Measurements from ENCODE around the gene DCAF6.
"Not testable (repeated sequence)": the region's sequence is repeated elsewhere in the genome, so short reads cannot be mapped to it uniquely, and the experiment has no call there.

The DCAF6 gene

GRCh38 chr1:168054117-168054516, 117.6 kb downstream of the DCAF6 start:
- no peak overlapping the region for H3K27ac ChIP-seq (replicated peaks; ENCODE audit: low read length)
- no peak overlapping the region for H2AFZ ChIP-seq (ENCODE audit: low read length)
- H2AK5ac ChIP-seq (ENCODE audit: low read depth, low read length), result no peak overlapping the region
- no peak overlapping the region for H3K4ac ChIP-seq (ENCODE audit: low read length)
- no peak overlapping the region for H2BK15ac ChIP-seq (ENCODE audit: low read length)
- no peaks in the 10 kb centered on the region for H3K36me3 ChIP-seq (replicated peaks in 1 of 2; ENCODE audit: control insufficient read depth in 2 of 2, insufficient read depth in 2 of 2, low read length in 2 of 2)
- no peaks in the 10 kb centered on the region for H3K79me1 ChIP-seq (ENCODE audit: low read depth, low read length)
- no peak overlapping the region for H3K14ac ChIP-seq (ENCODE audit: low read length)
- H4K91ac ChIP-seq (ENCODE audit: low read depth, low read length, poor library complexity), result no peak overlapping the region
- H3K23ac ChIP-seq (ENCODE audit: low read depth, low read length, poor library complexity), result no peak overlapping the region
- H3K4me2 ChIP-seq (ENCODE audit: insufficient read depth, low read length, poor library complexity, severe bottlenecking), result no peak overlapping the region
- H3K27me3 ChIP-seq (ENCODE audit: control insufficient read depth in 3 of 3, insufficient read depth in 3 of 3, low read depth in 1 of 3, low read length in 3 of 3), result no peaks in the 10 kb centered on the region
- H3K4me1 ChIP-seq (ENCODE audit: control insufficient read depth in 2 of 2, insufficient read depth in 1 of 2, low read depth in 1 of 2, low read length in 2 of 2), result no peaks in the 10 kb centered on the region
- no peak overlapping the region for H3K4me3 ChIP-seq (ENCODE audit: low read length in 2 of 2)
- no peak overlapping the region for H3K9ac ChIP-seq (ENCODE audit: low read depth, low read length, poor library complexity)
- no peaks in the 10 kb centered on the region for H3K9me3 ChIP-seq (replicated peaks in 1 of 2; ENCODE audit: control insufficient read depth in 2 of 2, insufficient read depth in 1 of 2, low read depth in 1 of 2, low read length in 2 of 2)
- H3K18ac ChIP-seq (ENCODE audit: low read length), result no peak overlapping the region
- H2BK12ac ChIP-seq (ENCODE audit: low read length), result no peak overlapping the region
- no peak overlapping the region for H2BK5ac ChIP-seq (ENCODE audit: low read length)
- H2BK120ac ChIP-seq (ENCODE audit: low read depth, low read length), result no peak overlapping the region
- no peak for DNase-seq (ENCODE audit: low spot score)
- WGBS, 2 donors (ENCODE audit: extremely low coverage in 2 of 2, insufficient read length in 2 of 2, insufficient replicate concordance in 1 of 2), result no CpG with 5 or more reads among the region's 3 CpGs
- H4K8ac ChIP-seq (ENCODE audit: low read depth, low read length), result no peak overlapping the region

- H4K91ac ChIP-seq (ENCODE audit: low read depth, low read length, poor library complexity); H2BK5ac ChIP-seq (ENCODE audit: low read length); H3K18ac ChIP-seq (ENCODE audit: low read length); H3K4ac ChIP-seq (ENCODE audit: low read length); H2AK5ac ChIP-seq (ENCODE audit: low read depth, low read length); H3K27me3 ChIP-seq (ENCODE audit: control insufficient read depth in 3 of 3, insufficient read depth in 3 of 3, low read depth in 1 of 3, low read length in 3 of 3); H3K36me3 ChIP-seq (replicated peaks in 1 of 2; ENCODE audit: control insufficient read depth in 2 of 2, insufficient read depth in 2 of 2, low read length in 2 of 2); H3K9ac ChIP-seq (ENCODE audit: low read depth, low read length, poor library complexity); DNase-seq (ENCODE audit: low spot score); H3K9me3 ChIP-seq (replicated peaks in 1 of 2; ENCODE audit: control insufficient read depth in 2 of 2, insufficient read depth in 1 of 2, low read depth in 1 of 2, low read length in 2 of 2); H2BK120ac ChIP-seq (ENCODE audit: low read depth, low read length); H2AFZ ChIP-seq (ENCODE audit: low read length); H3K4me2 ChIP-seq (ENCODE audit: insufficient read depth, low read length, poor library complexity, severe bottlenecking); H3K23ac ChIP-seq (ENCODE audit: low read depth, low read length, poor library complexity); H3K4me1 ChIP-seq (ENCODE audit: control insufficient read depth in 2 of 2, insufficient read depth in 1 of 2, low read depth in 1 of 2, low read length in 2 of 2); H2BK12ac ChIP-seq (ENCODE audit: low read length); H3K4me3 ChIP-seq (ENCODE audit: low read length in 2 of 2); H4K8ac ChIP-seq (ENCODE audit: low read depth, low read length); H3K14ac ChIP-seq (ENCODE audit: low read length); H2BK15ac ChIP-seq (ENCODE audit: low read length); H3K27ac ChIP-seq (replicated peaks; ENCODE audit: low read length); H3K79me1 ChIP-seq (ENCODE audit: low read depth, low read length): not testable (repeated sequence)
- no CpG with 5 or more reads among the region's 35 CpGs for WGBS, 2 donors (ENCODE audit: extremely low coverage in 2 of 2, insufficient read length in 2 of 2, insufficient replicate concordance in 1 of 2)
Observed at GRCh38 chr1:168056152-168056551, 119.7 kb downstream of the DCAF6 start.

GRCh38 chr1:168057355-168057754, 120.9 kb downstream of the DCAF6 start:
- no peaks in the 10 kb centered on the region for H3K27me3 ChIP-seq (ENCODE audit: control insufficient read depth in 3 of 3, insufficient read depth in 3 of 3, low read depth in 1 of 3, low read length in 3 of 3)
- no peak overlapping the region for H2BK15ac ChIP-seq (ENCODE audit: low read length)
- H3K27ac ChIP-seq (replicated peaks; ENCODE audit: low read length), result no peak overlapping the region
- no CpG with 5 or more reads among the region's 1 CpG for WGBS, 2 donors (ENCODE audit: extremely low coverage in 2 of 2, insufficient read length in 2 of 2, insufficient replicate concordance in 1 of 2)
- no peak overlapping the region for H3K9ac ChIP-seq (ENCODE audit: low read depth, low read length, poor library complexity)
- H3K36me3 ChIP-seq (replicated peaks in 1 of 2; ENCODE audit: control insufficient read depth in 2 of 2, insufficient read depth in 2 of 2, low read length in 2 of 2), result no peaks in the 10 kb centered on the region
- no peak overlapping the region for H3K4me2 ChIP-seq (ENCODE audit: insufficient read depth, low read length, poor library complexity, severe bottlenecking)
- H2BK5ac ChIP-seq (ENCODE audit: low read length), result no peak overlapping the region
- no peak overlapping the region for H3K23ac ChIP-seq (ENCODE audit: low read depth, low read length, poor library complexity)
- H2BK12ac ChIP-seq (ENCODE audit: low read length), result no peak overlapping the region
- H2AFZ ChIP-seq (ENCODE audit: low read length), result no peak overlapping the region
- H3K4ac ChIP-seq (ENCODE audit: low read length), result no peak overlapping the region
- H4K91ac ChIP-seq (ENCODE audit: low read depth, low read length, poor library complexity), result no peak overlapping the region
- no peak overlapping the region for H4K8ac ChIP-seq (ENCODE audit: low read depth, low read length)
- no peak overlapping the region for H3K4me3 ChIP-seq (ENCODE audit: low read length in 2 of 2)
- no peaks in the 10 kb centered on the region for H3K79me1 ChIP-seq (ENCODE audit: low read depth, low read length)
- H3K18ac ChIP-seq (ENCODE audit: low read length), result no peak overlapping the region
- H3K14ac ChIP-seq (ENCODE audit: low read length), result no peak overlapping the region
- no peak for DNase-seq (ENCODE audit: low spot score)
- H3K4me1 ChIP-seq (ENCODE audit: control insufficient read depth in 2 of 2, insufficient read depth in 1 of 2, low read depth in 1 of 2, low read length in 2 of 2), result no peaks in the 10 kb centered on the region
- no peak overlapping the region for H2BK120ac ChIP-seq (ENCODE audit: low read depth, low read length)
- H3K9me3 ChIP-seq (replicated peaks in 1 of 2; ENCODE audit: control insufficient read depth in 2 of 2, insufficient read depth in 1 of 2, low read depth in 1 of 2, low read length in 2 of 2), result no peaks in the 10 kb centered on the region
- no peak overlapping the region for H2AK5ac ChIP-seq (ENCODE audit: low read depth, low read length)

- no peaks in the 10 kb centered on the region for H3K27me3 ChIP-seq (ENCODE audit: control insufficient read depth in 3 of 3, insufficient read depth in 3 of 3, low read depth in 1 of 3, low read length in 3 of 3)
- DNase-seq (ENCODE audit: low spot score), result no peak
- H4K91ac ChIP-seq (ENCODE audit: low read depth, low read length, poor library complexity), result no peak overlapping the region
- no peak overlapping the region for H2AK5ac ChIP-seq (ENCODE audit: low read depth, low read length)
- no peak overlapping the region for H3K27ac ChIP-seq (replicated peaks; ENCODE audit: low read length)
- no peak overlapping the region for H4K8ac ChIP-seq (ENCODE audit: low read depth, low read length)
- H3K4me1 ChIP-seq (ENCODE audit: control insufficient read depth in 2 of 2, insufficient read depth in 1 of 2, low read depth in 1 of 2, low read length in 2 of 2), result no peaks in the 10 kb centered on the region
- no peak overlapping the region for H2BK15ac ChIP-seq (ENCODE audit: low read length)
- H2AFZ ChIP-seq (ENCODE audit: low read length), result no peak overlapping the region
- WGBS, 2 donors (ENCODE audit: extremely low coverage in 2 of 2, insufficient read length in 2 of 2, insufficient replicate concordance in 1 of 2), result no CpG with 5 or more reads among the region's 2 CpGs
- no peak overlapping the region for H3K4me3 ChIP-seq (ENCODE audit: low read length in 2 of 2)
- no peaks in the 10 kb centered on the region for H3K79me1 ChIP-seq (ENCODE audit: low read depth, low read length)
- no peak overlapping the region for H3K4ac ChIP-seq (ENCODE audit: low read length)
- no peak overlapping the region for H2BK5ac ChIP-seq (ENCODE audit: low read length)
- no peak overlapping the region for H3K18ac ChIP-seq (ENCODE audit: low read length)
- H2BK12ac ChIP-seq (ENCODE audit: low read length), result no peak overlapping the region
- H2BK120ac ChIP-seq (ENCODE audit: low read depth, low read length), result no peak overlapping the region
- no peaks in the 10 kb centered on the region for H3K36me3 ChIP-seq (replicated peaks in 1 of 2; ENCODE audit: control insufficient read depth in 2 of 2, insufficient read depth in 2 of 2, low read length in 2 of 2)
- no peak overlapping the region for H3K9ac ChIP-seq (ENCODE audit: low read depth, low read length, poor library complexity)
- H3K14ac ChIP-seq (ENCODE audit: low read length), result no peak overlapping the region
- H3K4me2 ChIP-seq (ENCODE audit: insufficient read depth, low read length, poor library complexity, severe bottlenecking), result no peak overlapping the region
- H3K9me3 ChIP-seq (replicated peaks in 1 of 2; ENCODE audit: control insufficient read depth in 2 of 2, insufficient read depth in 1 of 2, low read depth in 1 of 2, low read length in 2 of 2), result no peaks in the 10 kb centered on the region
- no peak overlapping the region for H3K23ac ChIP-seq (ENCODE audit: low read depth, low read length, poor library complexity)
Observed at GRCh38 chr1:168057921-168058320, 121.4 kb downstream of the DCAF6 start.

All from neuronal stem cell (in vitro differentiated cells).